ENCODE measurements around the gene LRIG1.

DNA sequence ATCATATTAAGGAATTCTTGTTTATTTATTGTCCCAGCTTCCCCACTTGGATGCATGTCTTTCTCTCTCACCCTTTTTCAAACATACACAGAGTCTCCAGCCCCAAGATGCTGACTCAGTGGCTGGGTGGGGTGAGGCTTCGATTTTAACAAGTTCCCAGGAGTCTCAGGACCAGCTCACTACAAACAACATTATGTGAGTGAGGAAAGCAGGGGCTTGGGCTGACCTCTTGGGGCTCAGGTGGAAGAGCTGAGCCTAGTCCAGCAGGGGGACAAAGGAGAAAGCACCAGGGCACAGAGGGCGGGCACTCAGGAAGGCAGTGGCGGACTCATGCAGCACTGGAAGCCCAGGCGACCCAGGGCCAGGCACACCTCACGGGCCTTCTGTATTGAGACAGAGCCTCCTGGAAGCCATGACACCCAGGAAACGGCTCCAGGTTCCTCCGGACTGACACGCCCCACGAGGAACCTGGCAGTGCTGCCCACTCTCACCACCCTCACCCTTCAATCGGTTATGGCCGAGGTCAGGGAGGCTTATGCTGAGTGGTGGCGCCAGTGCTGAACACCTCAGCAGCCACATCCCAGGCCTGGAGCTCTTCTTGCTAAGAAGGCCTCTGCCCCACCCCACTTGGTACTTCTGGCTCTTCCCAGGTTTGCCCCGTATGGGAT lies 97.4 kb downstream of the LRIG1 start:
- TF ChIP-seq, protein P1, sequence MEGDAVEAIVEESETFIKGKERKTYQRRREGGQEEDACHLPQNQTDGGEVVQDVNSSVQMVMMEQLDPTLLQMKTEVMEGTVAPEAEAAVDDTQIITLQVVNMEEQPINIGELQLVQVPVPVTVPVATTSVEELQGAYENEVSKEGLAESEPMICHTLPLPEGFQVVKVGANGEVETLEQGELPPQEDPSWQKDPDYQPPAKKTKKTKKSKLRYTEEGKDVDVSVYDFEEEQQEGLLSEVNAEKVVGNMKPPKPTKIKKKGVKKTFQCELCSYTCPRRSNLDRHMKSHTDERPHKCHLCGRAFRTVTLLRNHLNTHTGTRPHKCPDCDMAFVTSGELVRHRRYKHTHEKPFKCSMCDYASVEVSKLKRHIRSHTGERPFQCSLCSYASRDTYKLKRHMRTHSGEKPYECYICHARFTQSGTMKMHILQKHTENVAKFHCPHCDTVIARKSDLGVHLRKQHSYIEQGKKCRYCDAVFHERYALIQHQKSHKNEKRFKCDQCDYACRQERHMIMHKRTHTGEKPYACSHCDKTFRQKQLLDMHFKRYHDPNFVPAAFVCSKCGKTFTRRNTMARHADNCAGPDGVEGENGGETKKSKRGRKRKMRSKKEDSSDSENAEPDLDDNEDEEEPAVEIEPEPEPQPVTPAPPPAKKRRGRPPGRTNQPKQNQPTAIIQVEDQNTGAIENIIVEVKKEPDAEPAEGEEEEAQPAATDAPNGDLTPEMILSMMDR (IDR thresholded peaks at IDR 0.05; ENCODE audit: poor library complexity): no peak
- TF ChIP-seq EZH2 (IDR thresholded peaks at IDR 0.05; ENCODE audit: borderline replicate concordance): no peak
